Fibroblast of upper back skin (primary cell): ENCODE measurements around the gene PAEP.
"Not testable (repeated sequence)": the region's sequence is repeated elsewhere in the genome, so short reads cannot be mapped to it uniquely, and the experiment has no call there.

ENCODE experiments used
- DNase-seq: peaks from one replicate; pipeline ENCODE4 v3.0.0-alpha.2; 2013

The PAEP gene

DNA sequence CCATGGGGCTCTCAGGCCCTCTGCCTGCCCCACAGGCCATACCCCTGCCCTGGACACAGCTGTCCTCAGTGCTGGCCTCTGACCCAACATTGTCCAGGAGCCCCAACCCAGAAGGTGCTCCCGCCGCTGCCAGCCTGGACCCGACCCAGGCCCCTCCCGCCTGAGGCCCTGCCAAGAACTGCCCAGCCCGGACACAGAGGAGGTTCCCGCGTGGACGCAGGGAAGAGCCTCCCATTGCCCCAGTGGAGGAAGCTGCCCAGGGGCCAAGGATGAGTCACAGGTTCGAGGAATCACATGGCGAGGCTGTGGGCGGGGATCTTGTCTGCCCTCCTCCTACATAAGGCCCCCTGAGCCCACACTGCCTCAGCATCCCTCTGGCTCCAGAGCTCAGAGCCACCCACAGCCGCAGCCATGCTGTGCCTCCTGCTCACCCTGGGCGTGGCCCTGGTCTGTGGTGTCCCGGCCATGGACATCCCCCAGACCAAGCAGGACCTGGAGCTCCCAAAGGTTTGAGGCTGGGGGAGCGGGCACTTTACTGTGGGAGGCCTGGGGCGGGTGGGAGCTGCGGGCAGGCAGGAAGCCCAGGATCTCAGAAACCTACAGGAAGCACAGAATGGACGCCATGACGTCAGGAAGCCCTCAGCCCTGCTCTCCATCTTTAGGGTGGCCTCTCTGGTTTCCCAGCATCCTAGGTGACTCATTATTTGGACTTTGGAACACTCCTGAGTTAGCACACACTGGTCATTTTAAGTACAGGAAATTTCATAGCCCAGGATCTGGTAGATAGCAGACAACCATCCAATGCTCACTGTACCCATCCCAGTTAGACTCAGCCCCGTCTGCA is at the start of gene PAEP:
TSS of gene PAEP (plus strand) at position 366 of the 844 bp plus-strand sequence.
- DNase-seq, result no peak

DNA sequence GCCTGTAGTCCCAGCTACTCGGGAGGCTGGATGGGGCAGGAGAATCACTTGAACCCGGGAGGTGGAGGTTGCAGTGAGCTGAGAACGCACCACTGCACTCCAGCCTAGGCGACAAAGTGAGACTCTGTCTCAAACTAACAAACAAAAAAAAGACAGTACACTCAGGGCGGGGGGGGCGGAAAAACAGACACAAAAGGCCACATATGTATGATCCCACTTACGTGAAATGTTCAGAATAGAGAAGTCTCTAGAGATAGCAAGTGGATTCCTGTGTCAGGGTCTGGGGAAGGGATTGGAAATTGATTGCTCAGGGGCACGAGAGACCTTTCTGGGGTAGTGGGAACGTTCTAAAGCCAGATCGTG is 49.3 kb upstream of the PAEP start:
- DNase-seq, result no peak

DNA sequence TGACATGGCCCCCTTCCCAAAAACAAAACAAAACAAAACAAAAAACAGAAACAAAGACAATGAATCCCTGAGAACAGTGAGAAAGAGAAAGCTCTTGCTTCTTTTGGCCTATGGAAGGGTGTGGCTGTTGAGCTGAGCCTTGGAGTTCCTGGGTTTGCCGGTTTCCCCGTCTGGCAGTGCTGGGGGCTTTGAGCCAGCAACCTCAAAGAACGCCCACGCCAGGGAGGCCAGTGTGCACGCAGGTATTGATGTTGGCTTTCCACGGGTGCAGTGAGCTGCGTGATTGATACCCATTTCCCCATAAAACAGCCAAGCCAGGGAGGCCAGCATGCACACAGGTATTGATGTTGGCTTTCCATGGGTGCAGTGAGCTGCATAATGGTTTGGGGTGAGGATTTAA is 48.7 kb upstream of the PAEP start:
- DNase-seq, result no peak

DNA sequence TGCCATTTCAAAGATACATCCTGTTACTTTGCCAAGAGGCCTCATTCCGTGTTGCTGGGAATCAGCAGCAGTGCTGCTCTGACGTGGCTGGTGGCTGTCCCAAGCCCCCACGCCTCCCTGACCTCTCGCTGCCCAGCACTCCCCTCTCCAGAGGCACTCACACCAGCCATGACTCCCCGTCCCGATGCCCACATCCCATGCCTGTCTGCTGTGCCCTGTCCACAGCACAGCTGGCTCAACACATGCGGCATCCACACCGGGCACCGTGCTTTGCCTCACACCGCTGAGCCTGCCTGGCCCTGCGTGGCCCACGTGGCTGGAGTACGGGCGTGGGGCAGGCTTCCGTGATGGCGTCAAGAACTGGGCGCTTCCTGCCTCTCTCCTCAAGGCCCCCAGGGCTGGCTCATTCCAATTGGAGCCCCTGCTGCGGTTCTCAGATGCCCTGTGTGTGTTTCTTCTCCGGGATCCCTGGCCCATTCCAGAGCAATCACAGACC is 48.2 kb upstream of the PAEP start:
- DNase-seq, result no peak

DNA sequence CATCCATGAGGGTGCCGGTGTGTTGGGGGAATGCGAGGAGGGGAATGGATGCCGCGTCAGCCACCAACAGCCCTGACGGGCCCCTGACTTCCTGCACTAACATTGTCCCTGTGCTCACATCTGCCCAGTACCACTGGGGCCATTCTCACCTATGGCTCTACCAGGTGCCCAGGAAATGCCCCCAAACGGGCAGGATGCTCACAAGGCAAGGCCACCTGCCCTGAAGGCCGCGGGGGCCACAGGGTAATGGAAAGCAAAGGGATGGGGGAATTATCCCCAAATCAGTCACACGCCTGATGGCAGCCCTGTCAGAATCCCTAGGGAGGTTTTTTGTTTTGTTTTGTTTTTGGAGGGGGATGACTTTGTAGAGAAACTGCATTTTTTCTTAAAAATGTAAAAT is 47.6 kb upstream of the PAEP start:
- DNase-seq, result not testable (repeated sequence)

DNA sequence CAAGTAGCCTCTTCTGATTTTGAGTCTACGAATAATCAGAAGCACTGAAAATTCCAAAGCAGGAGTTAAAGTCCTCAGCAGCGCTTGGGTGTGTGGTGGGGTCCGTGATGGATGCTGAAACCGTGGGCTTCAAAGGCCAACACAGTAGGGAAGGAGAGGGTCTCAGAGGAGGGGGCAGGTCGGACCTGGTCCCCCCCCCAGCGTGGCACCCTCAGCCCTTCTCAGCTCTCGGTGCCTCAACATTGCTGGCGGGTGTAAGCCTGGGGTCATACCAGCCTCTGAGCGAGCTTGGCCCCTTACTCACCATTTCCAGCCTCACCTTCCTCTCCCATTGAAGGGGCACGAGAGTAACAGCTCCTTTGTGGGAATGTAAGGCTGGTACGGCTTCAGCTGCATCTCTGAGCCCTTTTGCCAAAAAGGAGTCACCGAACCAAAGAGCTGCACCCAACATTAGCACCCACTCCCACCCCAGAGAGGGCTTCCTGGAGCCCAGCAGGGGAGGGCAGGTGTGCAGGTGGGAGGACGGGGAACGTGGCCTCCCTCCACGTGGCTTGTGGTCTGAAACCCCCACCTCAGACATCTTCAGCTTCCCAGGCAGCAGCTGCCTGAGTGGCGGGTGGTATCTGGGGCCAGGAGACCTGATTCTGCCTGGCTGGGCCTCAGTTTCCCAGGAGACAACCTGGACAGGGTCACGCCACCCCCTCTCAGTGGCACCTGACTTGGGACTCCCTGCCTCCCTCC is 47.0 kb upstream of the PAEP start:
- DNase-seq, result no peak

DNA sequence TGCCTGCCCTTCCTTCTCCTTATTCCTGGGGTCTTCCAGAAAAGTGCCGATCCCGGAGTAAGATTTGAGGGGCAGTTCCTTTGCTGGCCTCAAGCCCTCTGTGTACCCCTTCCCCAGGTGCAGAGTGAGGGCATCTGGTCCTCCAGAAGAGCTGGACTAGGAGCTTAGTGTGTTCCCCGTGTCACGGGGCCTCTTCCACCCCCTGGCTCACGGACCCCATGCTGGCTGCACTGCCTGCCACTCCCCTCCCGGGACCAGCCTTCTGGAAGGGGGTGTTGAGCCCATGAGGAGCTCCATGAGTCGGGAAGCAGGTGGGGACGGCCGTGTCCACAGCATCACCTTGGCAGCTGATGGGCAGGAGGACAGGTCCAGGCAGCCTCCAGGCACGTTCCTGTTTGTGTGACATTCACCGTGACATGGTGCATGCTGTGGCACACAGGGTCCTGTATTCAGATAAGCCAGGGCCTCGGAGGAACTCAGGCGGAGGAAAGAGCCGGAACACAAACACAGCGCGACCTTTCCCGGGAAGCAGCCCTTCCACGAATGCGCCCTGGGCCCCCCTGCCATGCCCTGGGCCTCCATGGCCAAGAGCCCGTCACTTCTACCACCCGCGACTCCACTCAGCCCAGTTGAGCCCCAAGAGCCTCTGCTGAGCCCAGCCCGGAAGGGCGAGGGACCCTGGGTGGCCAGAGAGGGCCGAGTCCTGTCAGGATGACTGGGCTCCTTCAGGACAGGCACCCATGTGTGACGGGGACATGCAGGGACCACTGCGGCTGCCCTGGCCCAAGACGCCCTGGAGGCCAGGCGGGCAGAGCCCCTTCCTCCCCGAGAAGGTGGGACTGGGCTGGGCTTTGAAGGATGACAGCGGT is 46.2 kb upstream of the PAEP start:
- DNase-seq, result no peak

DNA sequence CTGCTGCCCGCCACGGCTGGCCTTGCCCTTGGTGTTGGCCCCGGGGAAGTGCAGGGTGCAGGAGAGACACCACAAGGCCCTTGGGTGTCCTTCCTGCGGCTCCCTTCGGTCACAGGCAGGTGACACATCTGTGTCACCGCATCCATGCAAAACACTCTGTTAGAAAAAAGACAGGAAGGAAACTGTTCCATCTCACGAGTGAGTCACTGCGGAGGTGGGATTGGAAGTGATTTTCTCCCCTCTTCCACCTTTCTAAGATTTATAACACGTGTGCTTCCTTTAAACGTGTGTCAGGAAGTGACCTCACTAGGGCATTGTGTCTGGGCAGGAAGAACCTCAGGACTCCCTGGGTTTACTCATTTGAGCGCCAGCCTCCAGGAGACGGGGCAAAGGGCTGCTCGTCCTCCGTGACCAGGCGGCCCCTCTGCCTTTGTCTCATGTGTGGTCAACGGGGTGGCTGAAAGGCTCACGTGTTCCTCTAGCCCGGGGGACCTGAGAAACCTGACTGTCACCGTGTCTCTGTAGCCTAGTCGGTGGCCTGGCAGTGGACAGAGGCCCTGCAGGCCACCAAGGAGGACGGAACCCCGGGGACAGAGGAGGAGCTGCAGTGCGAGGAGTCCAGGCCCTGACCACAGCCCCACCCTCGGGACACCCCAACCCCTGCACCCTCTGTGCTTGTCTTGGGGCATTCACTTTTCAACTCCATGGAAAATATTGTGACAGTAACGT is 45.3 kb upstream of the PAEP start:
- DNase-seq, result no peak

DNA sequence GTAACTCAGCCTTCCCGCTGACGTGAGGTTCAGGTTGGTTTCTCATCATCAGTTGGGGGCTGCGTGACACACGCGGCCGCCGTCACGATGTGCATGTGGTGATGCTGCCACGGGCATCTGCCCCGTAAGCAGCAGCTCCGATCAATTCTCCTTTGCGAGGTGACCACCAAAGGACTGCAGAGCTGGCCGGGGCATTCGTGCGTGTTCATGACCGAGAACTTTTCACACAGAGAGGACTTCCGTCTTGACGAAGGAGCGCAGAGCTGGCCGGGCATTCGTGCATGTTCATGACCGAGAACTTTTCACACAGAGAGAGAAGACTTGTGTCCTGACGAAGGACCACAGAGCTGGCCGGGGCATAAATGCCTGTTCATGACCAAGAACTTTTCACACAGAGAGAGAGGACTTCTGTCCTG is 44.1 kb upstream of the PAEP start:
- no peak for DNase-seq

DNA sequence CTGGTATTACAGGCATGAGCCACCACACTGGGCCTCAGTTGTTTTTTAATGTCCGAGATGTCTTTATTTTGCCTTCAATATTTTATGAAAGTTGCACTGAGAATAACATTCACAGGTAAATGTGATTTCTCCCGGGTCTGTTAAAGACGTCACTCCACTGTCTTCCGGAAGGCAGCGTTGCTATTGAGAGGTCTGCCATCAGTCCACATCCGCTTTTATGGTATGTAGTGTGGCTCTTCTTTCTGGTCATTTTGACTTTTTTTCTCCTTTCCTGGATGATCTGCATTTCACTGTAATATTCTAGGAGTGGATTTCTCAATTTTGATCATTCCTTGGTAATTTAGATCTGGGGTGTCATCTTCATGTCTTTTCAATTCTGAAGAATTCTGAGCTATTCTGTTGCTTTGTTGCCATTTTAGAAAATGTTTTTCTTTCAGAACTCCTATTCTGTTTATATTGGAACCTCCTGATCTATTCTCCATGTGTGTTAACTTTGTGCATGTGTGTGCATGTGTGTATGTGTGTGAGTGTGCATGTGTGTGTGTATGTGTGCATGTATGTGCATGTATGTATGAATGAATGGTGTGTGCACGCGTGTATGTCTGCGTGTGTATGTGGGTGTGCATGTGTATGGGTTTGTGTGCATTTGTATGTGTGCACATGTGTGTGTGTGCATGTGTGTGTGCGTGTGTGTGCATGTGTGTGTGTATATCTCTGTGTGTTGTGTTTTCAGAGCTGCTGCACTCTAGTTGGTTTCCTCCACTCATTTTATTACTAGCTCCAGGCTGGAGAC is 42.2 kb upstream of the PAEP start:
- no peak for DNase-seq

DNA sequence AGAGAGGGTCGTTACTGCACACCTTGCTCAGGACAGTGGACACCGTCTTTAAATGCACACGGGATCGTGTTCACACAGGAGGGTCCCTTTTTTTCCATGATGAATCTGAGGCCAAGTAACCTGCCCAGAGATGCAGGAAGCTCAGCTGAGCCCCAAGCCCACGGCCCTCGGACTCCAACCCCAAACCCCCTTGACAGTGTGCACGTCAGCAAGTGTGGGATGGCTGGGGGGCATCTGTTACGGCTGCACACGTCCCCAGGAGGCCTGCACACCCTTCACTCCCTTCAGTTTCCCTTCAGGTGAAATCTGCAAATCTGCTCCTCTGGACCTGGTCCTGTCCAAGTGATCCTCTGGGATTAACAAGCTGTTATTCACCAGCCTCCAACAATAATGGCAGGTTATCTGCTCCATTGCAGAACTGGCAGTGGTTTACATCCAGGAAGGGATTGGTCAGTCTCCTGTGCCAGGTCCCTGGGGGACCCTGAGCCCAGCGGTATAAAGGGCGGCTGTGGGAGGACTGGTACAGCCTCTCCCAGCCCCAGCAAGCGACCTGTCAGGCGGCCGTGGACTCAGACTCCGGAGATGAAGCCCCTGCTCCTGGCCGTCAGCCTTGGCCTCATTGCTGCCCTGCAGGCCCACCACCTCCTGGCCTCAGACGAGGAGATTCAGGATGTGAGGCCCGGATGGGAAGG is 40.5 kb upstream of the PAEP start, which contains the start of gene LCN1:
TSS of gene LCN1 (plus strand) at position 525 of the 692 bp plus-strand sequence. CDS start at position 583, 58 bp downstream.
- DNase-seq, result no peak

DNA sequence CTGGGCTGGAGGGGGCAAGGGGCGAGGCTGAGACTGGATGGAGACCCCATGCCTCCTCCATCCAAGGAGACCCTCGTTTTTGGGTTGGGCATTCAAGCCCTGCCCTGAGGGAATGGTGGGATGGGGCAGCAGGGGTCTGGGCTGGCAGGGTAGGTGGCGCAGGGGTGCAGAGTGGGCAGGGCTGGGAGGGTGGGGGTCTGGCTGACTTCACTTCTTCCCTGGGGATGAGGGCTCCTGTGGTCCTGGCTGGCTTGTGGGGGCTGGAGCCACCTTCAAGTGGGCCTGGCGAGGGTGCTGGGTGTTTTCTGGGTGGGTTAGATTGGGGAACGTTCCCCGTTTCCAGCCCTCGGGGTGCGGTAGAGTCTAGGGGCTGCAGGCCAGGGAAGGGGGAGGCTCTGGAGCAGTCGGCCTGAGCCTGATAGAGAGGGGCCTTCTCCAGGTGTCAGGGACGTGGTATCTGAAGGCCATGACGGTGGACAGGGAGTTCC is 39.9 kb upstream of the PAEP start:
- DNase-seq, result no peak

DNA sequence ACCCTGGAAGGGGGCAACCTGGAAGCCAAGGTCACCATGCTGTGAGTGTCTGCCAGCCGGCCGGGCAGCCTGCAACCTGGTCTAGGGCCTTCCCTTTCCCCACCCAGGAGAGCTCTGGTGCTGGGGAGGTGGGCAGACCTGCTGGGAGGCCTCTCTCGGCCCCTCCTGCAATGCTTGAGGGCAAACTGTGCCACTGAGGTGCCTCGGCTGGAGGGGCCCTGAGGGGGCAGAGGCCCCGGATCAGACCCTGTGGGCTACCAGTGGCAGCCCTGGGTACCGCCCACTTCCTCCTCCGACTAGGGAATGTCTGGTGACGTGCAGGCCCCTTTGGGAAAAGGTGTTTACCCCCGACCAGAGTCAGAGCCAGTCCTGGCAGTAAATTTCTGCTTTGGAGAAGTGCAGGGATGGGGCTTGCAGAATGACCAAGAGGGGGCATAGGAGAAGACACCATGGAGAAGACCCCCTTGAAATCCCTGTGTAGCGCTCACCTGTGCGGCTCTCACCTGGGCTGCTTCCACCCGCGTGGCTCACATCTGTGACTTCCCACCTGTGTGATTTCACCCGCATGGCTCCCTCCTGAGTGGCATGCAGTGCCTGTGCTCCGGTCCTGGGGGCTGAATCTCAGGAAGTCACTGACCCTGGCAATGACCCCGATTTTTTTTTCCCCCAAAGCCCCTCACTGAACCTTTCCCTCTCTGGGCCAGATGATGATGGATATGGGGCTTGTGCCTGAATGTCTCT is 39.2 kb upstream of the PAEP start:
- DNase-seq, result no peak

DNA sequence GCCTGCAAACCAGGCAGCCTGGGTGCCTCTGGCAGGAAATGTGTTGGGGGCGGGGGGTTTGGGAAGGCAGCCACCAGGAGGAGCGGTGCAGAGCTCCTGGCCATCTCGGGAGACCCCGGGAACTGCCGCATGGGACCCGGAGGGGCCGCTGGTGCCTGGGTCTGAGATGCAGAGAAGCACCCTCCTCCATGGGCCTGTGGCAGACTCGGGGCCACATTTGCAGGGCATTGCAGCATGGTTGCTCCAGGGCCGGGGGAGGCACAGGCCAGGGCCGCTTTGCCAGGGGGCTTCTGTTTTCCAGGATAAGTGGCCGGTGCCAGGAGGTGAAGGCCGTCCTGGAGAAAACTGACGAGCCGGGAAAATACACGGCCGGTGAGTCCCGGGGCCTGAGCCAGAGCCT is 38.6 kb upstream of the PAEP start:
- DNase-seq, result no peak

DNA sequence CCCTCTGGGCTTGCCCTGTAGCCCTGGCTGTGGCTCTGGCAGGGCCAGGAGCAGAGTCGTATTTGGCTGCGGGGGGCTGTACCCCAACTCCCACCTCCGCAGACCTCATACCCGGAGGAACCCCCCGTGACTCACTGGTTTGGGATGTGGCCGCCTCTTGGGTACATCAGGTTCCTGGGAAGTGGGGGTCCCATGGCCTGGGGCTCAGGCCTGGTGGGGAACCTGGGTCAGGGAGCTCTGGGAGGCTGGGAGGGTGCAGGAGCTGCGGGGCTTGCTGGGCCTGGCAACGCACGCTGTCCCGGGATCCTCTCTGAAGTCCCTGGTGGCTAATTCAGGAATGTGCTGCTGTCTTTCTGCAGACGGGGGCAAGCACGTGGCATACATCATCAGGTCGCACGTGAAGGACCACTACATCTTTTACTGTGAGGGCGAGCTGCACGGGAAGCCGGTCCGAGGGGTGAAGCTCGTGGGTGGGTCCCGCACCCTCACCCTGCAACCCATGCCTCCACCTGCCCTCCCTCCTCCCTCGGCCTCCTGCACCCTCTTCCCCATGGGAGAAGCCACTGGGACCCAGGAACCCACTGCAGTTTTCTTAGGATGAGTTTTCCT is 37.9 kb upstream of the PAEP start:
- no peak for DNase-seq

DNA sequence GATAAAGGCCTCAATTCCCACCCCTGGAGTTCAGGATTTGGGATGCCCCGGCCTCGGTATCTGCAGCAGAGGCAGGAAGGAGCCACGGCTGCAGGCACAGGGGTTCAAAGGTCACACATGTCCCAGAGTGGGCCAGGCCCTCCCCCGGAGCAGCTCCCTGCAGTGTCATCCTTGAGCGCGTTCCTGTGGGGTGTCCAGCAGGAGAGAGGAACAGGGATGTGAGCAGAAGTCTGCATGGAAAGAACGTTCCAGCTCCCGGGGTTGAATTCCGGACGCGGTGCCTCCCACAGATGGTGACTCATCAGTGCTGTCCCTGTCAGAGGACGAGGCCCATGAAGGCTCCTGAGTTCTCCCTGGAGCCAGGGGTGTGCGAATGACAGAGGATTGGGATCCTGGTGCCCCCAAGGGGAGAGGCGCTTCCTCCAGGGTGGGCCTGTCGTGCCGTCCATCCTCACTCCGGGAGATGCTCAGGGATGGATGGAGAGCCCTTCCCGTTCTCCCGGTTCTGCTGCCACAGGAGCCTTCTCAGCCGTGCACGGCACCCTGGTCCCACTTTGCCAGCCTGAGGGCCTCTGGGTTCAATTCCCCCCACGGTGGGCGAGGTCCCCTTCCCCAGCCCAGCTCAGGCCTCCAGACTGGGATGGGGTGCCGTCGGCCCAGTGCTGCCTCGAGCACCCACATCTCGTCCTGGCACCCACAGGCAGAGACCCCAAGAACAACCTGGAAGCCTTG is 37.3 kb upstream of the PAEP start:
- DNase-seq, result no peak

DNA sequence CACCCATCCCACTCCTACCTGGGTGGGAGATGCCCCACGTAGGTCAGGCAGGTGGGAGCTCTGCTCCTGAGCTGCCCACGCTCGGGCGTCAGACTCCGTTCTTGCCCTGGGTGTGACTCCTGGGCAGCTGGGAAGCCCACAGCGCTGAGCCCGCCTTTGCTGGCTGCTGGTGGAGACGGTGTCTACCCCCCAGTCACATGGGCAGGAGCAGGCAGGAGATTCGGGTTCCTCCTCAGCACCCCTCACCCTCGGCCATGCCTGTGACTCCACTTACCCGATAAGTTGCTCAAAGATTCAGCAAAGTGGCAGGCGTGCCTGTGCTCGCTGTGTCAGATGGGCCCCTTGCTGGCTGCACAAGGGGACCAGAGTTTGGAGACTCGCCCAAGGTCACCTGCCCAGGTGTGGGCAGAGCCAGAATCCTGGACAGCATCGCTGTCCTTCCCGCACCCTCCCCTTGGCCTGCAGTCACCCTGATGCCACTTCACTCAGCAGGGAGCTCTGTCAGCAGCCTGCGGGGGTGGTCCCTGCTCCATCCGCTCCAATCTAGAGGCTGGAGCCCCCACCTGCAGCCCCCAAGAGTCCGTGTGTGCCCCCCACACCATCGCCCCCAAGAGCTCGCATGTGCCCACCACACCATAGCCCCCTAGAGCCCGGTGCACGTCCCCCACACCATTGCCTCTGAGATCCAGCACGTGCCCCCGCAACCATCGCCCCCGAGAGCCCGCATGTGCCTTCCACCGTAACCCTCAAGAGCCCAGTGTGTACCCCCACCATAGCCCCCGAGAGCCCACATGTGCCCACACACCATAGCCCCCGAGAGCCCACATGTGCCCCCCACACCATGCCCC is 36.1 kb upstream of the PAEP start:
- no peak for DNase-seq
